HG03039 (cell line): Measurements from ENCODE around the gene HDAC7.

Experiments
- ATAC-seq: cut with Tn5 transposase; IDR thresholded peaks from one replicate; pipeline ENCODE4 v1.9.1; 2021; ENCODE audit warnings: mild to moderate bottlenecking, moderate library complexity; ENCODE audit not compliant: unreplicated experiment

The HDAC7 gene

DNA sequence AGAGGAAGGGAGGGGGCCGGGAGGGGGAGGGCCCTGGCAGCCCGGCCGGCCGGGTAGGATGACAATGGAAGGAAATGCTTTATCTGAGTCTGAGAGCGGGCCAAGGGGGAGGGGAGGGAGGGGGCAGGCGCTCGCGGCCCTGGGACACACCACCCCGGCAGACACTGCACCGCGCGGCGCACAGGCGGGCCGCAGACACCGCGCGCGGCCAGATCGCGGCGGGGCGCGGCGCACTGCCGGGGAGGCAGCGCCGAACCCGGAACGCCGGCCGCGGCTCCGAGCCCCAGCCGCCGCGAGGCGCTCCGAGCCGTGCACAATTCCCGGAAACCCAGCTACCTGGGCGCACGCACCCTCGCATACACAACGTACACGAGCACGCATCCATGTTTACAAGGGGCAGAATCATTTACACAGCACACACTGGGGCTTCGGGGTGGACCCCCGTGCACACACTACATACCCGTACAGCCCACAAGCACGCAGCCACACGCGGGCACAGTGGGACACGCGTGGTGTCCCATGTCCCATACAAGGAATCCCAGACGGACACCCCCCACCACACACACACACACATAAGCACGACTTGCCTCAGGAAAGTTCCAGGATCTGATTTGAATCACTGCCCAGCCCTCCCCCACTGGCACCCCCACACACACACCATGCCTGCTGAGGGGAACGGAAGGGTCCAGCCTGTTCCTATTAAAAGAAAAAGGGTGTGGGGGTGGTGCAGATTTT is at the start of gene HDAC7:
Gene HDAC7 (minus strand): TSS at position 8 of the 735 bp plus-strand sequence. CDS start 118 bp downstream, outside the sequence.
- ATAC-seq = peak; percentile 32

DNA sequence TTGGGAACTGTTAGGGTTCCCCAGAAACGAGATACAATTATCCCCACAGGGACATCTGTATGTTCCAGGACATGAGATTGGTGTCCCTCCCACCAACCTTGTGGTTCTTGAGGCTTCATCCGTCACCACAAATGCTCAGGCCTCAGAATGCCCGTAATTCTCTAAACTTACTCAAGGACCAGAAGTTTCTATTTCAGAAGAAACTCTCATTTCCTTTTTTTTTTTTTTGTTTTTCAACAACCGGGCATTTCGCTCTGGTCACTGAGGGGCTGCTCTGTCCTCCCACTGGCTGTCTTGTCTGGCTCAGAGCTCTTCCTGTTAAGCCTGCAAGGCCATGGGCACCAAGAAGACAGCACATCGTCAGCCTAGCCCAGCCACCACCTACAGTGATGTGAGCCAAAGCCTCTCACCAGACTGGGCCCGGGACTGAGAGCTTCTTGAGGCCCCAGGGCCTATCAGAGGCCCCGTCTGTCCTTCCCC is 48.9 kb upstream of the HDAC7 start:
- peak; percentile 66 for ATAC-seq

DNA sequence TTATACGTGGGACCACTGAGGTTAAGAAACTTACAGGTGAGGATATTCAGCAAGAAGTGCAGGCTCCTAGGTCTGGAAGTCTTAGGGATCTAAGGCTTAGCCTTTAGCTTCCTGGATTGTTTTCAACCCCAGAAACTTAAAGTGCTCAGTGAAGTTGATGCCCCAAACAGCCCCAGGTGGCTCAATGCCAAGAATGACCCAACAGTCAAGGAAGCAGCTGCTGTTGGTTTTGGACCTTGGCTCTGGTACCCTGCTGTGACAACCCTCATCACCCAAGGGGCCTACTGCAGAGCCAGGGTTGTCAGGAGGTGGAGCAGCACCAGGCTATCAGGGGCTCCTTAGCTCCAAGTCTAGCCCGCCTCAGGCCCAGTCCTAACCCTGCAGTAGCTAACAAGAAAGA is 48.3 kb upstream of the HDAC7 start:
- no peak for ATAC-seq

DNA sequence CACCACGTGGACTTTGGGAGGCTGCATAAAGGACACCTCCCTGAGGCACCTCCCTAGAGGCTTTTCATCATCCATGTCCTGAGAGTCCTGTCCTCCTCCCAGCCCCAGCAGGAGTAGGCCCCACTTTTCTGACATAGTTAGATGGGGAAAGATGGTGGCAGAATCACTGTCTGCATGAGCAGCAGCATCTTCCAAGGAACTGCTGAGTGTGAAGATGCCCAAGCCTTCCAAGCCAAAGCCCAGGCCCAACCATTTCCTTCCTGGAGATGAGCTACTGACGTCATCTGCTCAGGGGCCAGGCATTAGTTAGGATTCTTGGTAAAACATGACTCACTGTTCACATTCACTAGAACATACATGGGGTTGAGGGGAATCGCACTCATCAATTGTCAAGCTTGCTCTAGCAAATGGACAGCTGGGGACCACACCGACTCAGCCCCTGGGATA is 47.8 kb upstream of the HDAC7 start:
- ATAC-seq = no peak

DNA sequence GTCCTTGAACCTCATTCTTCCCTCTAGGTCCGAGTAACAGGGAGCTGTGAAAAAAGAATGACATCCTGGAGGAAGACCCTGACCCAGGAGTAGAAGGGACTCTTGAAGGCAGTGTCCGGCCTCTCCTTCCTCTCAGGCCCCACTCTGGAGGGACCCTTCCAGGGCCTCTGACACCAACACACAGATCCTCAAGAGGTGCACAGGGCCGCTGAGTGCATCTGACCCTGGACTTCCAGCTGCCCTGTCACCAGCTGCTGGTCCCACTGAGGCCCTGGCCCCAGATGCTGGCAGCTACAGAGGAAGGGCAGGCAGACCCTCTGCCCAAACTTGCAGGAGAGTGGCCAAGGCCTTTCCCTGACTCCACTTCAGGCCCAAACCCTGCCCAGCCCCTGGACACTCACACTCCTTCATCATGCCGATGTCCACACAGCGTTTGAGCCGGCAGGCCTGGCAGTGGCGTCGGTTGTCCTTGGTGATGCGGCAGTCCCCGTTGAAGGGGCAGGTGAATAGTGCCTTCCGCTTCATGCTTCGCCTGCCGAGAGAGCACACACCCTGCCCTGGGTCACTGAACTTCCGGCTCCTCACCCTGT is 45.0 kb upstream of the HDAC7 start:
- no peak for ATAC-seq

DNA sequence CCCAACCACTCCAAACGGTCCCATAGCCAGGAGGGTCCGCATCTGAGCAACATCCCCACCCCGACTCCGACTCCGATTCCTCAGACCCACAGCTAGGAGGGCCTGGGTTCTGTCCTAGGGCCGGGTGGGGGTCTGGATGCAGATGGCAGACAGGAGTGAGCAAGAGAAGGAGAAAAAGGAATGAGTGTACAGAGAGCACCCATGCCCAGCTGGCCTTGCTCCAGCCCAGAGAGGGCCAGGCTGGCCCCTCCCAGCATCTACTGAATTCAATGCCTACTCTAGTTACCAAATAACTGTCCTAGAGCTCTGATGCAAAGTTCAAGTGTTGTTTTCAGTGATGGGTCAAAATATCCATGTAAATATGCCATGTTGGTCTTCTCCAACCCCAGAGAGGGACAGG is 44.3 kb upstream of the HDAC7 start:
- ATAC-seq = no peak

DNA sequence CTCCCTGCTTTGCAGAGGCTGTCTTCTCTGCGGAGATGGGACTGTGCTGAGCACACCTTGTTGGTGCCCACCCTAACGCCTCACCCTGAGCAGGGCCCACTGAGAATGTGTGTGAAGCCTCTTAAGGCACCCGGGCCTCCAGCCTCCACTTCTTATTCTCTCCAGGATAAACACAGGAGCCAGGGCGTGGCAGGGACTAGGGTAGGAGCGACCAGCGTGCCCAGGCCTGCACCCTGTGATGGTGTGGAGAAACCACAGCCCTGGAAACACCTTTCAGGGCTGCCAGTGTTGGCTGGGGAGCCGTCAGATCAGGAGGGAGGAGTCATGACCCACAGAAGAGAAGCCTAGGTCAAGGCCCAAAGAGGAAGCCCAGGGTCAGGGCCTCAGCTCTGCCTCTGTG is 43.8 kb upstream of the HDAC7 start:
- ATAC-seq = no peak

DNA sequence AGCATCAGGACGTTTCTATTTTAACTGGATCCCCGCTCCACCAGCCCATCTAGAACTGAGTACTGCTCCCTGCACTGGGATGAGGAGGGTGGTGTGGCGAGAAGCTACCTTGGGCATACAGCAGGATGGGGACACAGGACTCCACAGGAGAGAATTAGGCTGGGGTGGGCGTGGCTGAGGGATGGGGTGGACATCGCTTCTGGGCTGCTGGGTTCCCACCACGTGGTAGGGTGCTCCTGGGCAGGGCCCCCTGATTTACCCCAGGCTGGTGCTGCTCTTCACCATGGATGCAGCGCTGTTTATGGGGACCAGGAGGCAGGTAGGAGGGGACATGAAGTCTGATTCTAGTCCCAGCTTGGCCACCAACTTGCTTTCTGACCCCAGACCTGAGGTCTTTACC is 43.2 kb upstream of the HDAC7 start:
- ATAC-seq = no peak

DNA sequence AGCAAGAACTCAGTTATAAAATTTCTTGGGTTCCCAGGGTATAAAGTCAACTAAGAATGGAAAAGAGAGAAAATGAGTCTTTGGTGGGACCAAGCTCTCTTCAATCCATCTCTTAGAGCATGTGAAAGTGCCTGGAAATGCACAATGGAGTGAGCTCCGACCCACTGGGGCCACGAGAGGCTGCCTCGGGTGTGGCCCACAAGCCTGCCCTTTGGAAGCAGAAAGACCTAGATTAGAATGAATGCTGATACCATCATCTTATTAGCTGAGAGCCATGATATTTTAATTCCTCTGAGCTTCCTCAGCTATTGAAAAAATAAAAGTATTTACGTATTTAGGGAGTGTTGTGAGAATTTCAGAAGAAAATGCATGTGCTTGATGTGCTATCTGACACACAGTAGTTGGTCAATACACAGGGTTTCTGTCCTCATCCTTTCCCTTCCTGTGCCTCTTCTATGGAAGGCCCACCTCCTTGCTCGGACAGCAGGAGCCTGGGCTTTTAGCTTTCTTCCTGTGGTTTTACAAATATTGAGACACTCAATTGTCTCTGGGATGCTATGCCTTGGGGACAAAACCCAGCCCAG is 42.6 kb upstream of the HDAC7 start:
- ATAC-seq = no peak

DNA sequence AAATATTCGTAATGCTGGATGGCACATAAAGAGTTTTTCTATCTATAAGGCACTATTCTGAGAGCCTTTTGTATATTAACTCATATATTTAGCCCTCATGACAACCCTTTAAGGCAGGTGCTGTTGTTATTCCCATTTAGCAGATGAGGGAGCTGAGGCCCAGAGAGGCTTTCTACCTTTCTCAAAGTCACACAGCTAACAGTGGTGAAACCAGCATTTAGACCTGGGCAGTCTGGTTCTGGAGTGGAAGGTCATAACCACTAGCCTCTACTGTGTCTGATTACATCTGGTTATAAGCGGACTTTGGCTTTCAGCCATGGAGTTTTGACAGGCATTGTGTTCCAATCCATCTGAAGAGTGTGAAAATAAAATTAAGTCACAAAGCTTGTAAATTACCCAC is 41.2 kb upstream of the HDAC7 start:
- no peak for ATAC-seq

DNA sequence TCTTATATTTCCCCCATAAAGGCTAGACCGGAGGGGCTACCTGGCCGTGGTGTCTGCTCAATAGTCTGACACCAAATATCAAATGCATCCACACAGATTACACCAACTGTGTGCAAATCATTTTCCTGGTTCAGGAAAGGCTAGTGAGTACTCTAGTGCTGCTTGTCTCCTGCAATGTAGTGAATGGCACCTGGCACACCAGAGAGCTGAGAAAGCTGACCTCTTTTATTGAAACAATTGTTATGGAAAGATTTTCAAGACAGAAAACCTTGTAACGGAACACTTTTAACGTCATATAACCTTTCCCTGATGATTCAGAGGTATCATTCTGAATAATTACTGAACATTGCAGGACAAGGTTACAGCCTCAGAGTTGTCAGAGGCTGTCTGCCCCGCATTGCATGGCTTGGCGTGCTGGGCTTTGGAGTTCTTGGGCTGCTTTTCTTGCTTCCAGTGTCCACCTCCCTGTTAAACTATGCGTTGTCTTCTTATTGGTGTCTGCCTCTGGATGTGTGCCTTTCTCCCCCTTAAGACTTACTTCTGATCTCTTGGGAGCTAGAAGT is 40.7 kb upstream of the HDAC7 start:
- no peak for ATAC-seq

DNA sequence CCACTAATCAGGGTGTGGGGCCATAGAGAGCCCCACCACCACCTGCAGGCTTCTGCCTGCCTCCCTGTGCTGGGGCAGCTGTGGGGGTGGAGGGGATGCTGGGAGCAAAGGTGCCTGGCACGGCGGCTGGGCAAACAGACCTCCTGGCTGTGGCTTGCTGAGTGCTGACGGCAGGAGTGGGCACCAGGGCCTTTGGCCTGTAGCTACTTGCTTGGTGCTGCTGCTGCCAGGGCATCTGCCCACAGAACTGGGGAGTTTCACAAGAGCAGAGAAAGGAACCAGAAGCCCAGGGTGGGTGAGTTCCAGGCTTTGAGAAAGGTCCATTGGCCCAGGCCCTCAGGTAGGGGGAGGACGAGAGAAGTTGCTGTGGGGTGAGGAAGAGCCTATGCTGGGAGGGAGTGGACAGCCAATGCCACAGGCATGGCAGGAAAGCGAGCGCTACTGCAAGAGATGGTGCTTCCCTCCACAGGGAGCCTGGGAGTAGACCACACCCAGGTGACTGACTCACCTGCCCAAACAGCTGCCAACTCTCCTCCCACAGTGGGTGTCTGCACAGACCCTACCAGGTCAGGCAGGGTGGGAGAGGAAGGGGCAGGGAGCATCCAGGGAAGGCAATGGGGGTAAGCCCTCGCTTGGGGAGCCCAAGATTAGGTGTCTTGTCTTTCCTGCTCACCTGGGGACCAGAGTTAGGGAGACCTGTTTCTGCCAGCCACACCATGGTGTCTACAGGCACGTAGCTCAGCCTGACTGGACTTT is 39.0 kb upstream of the HDAC7 start:
- ATAC-seq = no peak

DNA sequence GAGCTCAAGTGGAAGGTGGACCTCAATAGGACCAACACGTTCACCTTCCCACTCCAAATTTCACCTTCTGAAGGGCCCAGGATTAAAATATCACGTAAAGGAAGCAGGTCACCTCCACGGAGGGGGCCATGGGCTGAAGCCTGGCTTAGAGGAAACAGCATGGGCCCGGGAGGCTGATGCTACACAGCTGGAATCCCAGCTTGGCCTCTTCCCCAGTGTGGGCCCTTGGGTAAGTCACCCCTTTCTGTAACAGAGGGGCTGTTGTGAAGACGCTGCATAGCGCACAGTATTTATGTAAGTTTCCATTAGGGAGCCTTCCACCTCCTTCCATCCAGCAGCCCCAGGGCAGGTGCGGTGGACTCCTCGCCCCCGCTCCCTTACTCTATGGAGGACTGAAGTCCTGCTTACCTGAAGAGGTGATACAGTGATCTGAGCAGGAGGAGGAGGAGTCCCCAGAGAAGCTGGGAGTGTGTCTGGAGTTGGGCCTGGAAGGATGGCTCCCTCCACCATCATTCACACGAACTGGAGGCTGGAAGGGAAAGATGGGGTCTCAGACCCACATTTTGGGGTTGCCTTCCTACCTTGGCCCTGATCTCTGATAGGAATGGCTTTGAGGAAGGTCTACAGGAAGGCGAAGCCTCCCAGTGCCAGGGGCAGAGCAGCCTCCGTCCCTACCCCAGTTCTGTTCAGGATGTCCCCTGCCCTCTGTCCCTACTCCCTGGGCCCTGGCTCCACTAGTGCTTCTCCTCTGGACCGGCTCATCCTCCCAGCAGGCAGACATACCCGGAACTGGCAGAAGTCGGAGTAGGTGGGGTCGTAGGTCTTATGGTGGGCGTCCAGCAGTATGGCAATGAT is 37.2 kb upstream of the HDAC7 start:
- ATAC-seq = no peak

DNA sequence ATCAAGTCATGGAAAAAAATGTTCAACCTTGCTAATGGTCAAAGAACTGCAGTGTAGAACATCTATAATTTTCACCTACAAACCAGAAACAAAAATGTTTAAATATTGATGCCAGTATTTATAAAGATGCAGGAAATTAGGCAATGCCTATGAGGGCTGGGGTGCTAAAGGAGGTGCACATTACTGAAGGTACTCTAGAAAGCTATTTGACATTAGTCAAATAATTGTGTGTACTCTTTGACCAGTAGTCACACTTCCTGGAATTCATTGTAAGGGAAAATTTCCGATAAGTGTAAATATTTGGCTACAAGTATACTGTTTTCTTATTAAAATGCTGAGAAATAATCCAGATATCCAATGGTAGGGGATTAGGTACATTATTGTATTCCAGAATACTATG is 36.4 kb upstream of the HDAC7 start:
- no peak for ATAC-seq

DNA sequence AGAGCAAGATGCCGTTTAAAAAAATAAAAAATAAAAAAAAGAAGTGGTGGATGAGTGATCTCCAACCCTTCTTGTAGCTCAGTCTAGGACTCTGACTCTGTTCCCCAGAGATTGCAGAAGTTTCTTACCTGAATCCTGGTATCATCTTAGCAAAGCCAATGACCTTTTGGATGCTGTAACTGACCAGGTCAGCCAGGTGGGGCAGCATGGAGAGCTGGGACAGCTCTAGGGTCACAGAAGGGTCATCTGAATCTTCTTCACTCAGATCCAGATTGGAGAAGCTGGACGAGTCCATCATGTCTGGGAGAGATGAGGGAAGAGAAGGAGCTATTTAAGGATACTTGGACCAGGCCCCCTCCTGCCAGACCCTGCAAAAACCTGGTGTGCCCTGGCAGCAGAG is 35.8 kb upstream of the HDAC7 start:
- no peak for ATAC-seq

DNA sequence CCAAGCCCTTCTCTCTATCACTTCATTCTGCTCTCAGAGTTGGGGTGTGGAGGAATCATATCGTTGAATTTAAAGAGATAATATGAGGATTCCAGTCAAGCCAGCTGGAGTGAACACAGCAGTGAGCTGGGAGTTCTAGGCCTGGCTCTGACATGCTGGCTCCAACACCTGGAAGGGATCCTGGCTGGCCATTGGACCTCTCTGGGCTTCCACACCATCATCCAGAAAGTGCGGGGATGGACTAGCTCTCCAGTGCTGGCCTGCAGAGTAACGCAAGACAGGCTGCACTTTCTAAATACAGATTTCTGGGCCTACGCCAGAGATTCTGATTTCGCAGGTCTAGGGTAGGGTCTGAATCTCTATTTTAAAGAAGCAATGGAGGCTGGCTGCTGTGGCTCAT is 34.8 kb upstream of the HDAC7 start:
- no peak for ATAC-seq

DNA sequence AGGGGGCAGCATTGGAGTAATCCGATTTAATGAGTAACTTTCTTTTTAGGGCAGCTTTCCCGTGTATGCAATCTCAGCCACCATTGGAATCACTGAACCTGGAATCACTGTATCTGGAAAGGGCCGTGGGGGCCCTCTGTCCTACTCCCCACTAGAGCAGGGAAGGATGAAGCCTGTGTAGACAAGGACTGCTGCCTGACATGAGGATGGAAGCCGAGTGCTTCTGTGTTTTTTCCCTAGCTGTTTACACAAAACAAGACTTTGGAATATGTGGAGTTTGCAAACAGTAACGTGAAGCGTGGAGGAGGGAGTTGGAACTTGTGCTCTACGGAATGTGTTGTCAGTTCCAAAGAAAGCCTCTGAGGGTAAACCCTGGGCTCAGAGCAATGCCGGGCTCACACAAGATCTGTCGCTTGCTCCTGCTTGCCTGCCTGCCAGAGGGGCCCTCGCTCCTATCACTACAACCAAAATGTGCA is 32.4 kb upstream of the HDAC7 start:
- ATAC-seq = no peak

DNA sequence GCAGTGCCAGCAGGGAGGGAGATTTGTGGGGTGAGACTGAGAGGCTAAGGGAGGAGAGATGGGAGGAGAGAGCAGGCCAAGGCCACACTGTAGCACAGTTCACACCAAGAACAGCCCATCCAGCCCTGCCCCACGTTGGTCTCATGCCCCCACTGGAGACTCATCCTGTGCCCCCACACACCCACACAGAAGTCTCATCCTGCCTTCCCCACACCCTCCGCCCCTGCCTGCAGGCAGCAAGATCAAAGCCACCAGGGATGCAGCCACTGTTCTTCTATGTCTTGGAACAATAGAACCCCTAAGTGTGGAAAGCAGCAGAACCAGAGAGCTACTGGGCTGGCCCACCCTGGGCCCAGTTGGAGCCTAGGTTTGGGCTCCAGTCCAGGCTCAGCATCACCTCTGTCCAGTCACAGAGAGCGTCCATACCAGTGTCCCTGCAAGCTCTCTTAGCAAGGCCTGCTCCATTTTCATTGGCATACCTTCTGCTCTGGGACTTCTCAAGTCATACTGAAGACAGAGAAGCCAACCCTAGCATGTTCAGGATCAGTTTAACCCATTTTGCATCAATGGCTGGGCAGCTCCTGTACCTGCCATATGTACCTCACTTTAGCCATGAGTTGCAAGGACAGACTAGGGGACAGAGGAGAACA is 31.7 kb upstream of the HDAC7 start:
- ATAC-seq = no peak
